Measurements from ENCODE around the gene GOLGA1.

Gene GOLGA1

DNA sequence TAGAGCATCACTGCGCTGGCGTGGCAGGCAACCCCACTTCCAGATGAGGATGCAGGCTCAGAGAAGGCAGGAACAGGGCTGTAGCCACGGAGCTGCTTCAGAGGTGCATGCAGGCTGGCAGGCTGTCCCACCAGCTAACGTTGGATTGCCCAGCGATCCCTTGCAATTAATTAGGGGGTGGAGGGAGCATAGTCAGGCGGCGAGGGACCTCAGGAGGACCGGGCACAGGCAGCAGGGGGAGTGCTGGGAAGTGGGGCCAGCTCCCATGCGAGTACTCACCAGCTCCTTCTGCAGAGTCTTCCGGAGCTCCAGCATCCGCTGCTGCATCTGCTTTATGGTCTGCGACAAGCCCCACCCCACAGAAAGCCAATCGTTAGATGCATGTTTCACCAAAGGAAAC is 58.7 kb downstream of the GOLGA1 start:
- no peak for DNase-seq

DNA sequence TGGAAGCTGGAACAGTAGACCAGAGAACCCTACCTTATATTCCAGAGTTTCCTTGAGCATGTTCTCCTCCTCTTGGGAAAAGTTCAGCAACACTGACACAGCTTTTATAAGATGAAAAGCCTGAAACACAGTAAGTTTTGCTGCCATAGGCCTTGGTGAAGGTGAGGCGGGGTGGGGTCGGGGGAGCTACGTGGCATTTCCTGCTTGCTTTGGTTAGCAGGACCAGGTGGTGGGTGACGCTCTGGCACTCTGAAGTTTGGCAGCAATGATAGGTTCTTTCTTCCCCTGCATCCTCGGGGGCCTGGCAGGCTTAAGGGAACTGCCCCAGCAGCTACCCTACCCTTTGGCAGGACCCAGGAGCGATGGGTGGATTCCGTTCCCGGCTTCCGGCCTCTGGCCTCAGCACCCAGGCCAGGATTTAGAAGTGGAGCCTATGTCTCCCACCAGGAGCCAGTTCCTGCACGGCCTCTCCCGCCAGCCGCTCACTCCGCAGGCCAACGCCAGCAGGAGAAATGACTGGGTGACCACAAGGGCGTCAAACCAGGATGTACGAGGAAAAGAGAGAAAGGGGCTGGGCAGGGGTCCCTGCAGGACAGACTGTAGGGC is 59.6 kb downstream of the GOLGA1 start:
- no peak for DNase-seq

DNA sequence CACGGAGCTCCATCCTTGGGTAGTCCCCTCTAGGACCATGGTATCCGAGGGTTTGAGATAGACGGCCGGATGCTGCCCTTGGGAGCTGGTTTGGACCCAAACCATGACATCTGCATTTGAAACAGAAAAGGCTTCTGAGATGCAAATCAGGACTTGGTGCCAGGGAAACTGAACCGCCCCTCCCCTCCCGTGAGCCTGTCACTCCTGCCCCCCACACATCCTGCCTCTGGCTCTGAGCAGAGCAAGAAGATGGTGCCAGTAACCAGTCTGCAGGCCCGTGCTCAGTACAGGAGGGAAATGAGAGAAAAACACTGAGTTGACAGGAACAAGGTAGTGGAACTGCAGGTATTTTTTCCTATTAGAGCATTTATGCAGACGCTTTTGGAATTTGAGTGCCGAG is 60.4 kb downstream of the GOLGA1 start:
- DNase-seq, result no peak

DNA sequence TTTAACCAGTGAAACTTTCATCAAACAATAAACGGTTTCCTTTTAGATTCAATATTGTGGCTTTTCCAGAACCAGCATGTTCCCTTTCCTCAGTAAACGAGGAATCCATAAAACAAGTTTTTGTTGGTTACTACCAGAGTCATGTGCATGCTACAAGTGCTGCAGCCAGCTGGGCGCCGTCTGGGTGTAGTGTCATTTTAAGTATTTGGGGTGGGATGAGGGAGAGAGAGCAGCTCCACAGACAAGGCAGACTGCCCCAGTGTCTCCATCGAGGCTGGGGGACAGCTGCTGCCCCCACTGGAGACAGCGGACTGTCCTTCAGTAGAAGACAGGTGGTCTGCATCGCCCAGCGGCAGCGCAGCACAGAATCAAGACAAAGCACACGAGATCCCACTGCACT is 61.7 kb downstream of the GOLGA1 start:
- no peak for DNase-seq

DNA sequence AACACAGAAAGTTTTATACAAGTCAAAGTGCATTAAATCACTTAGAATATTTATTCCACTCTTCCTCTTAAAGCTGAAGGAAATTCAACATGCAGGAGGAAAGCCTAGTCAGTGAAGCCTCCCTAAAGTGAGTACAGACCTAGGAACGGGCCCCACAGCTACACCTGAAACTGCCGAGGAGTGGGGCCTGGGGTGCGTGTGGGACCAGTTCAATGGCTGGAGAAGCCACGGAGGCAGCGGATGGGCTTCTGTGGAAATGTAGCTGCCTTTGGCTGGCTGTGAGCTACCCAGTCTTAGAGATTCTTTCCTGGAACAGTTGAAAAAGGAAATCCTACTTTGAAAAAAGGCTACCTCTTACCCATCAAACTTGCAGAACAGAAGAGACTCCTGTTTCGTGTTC is 62.4 kb downstream of the GOLGA1 start:
- no peak for DNase-seq

DNA sequence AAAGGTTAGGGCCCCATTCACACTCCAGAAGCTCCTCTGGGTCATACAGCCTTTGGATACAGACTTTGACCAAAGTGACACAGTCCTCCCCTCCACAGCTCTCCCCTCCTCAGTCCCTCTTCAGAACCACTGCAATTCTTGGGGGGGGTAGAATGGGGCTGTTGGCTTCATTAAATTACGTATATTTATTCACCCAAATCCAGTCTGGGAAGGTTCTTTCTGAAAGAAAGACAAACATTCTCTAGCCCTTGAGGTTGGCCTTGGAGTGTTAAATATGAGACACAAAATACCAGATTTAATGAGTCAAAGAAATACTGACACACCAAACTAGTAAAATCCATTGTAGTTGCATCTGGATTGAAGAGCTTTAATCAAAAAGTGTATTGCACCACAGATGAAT is 62.9 kb downstream of the GOLGA1 start:
- DNase-seq, result no peak

DNA sequence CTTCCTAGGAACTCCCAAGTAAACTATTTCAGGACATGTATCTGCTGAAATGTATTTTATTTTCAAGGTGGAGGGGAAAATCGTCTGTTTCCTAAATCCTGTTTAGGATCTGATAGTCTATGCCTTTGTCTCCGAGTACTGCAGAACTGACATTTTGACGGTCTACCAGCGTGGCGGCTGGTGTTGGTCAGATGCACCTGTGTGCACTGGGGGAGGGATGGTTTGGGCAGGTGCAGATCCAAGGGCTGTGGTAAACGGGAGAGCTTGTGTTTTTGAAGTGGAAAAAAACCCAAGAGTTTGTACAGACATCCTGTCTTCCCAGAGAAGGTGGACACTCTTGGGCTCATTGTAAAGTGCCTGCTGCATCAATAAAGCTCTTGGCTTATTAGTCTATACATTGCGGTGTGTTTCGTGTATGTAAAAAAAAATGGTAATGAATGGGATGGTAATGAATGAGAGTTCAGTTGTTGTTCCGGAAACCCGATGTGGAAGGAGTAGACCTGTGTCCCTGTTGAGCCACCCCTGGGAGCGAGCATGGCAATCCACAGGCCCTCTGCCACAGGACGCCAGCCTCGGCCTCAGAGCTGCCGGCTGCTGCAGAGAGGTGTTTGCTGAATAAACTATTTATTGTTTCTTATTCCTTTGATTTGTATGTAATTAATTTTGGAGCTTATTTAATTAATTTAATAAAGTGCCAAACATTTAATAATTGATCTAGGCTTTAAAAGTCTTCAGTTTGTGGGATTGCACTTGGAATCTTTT is 63.7 kb downstream of the GOLGA1 start:
- DNase-seq, result no peak

DNA sequence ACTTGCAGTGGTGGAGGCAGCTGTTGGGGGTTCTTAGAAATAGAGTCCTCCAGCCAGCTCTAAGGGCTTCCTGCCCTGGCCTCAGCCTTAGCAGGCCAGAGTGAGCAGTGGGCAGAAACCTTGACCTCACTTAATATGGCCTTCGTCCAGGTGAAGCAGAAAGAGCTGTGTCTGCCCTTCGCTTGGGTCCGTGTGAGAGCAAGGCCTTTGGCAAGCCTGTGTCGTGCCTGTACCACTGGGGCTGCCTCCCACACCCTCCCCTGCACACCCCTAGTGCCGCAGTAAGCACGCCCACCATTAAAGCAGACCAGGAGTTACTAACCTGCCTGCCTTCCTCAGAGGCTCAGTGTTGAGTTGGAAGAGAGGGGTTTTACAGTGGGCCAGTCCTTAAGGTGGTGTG is 65.4 kb downstream of the GOLGA1 start:
- DNase-seq, result no peak

DNA sequence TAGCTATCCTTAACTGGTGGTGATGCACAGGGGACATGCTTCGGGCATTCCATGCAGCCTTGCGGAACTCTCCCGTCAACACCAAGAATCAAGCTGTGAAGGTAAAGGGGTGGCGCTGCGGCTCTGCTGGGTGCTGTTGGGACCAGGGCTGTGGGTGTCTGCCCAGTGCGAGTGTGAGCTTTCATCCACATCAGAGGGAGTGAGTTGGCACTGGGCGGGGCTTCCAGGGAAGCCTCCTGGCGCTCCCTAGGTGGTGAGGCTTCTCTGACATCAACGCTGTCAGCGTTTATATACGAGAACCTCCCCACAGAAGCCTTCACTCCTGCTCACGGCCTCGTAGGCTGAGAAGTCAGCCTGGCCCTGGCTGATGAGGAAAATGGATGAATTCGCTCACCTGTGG is 67.2 kb downstream of the GOLGA1 start:
- DNase-seq, result peak in 1 of 5 experiments; percentile 73

DNA sequence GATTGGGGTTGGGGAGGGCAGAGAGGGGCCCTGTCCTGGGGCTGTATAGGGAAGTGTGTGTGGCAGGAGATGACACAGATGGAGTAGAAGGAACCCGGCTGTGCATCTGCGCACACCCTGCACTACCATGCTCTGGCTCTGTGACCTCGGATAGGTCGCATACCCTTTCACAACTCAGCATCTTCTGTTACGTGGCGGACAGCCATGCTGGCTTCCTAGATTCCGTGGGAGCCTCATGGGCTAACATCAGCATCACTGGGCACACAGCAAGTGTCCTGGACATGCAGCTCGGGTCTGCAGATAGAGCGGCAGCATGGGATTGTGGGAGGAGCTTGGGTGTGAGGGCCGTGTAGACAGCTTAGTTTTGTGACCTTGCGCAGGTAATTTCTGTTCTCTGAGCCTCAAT is 69.7 kb downstream of the GOLGA1 start:
- DNase-seq, result no peak

DNA sequence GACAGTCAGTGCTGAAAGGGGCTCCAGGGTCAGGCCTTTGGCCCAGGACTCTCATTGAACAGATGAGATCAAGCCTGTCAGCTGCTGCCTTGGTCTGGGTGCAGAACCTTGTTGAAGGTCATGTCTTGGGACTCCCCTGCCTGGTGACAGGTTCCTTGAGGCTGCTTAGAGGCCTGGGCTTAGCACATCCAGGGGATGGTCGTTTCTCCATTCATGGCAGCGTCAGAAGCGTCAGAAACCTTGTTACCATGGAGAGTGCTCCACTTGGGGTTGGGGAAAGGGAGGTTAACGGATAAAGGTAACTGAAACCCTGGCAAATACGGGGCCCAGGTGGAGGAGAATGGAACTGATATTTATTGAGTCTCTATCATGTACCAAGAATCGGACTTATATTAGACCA is 70.2 kb downstream of the GOLGA1 start:
- DNase-seq, result peak in 1 of 5 experiments; percentile 20

DNA sequence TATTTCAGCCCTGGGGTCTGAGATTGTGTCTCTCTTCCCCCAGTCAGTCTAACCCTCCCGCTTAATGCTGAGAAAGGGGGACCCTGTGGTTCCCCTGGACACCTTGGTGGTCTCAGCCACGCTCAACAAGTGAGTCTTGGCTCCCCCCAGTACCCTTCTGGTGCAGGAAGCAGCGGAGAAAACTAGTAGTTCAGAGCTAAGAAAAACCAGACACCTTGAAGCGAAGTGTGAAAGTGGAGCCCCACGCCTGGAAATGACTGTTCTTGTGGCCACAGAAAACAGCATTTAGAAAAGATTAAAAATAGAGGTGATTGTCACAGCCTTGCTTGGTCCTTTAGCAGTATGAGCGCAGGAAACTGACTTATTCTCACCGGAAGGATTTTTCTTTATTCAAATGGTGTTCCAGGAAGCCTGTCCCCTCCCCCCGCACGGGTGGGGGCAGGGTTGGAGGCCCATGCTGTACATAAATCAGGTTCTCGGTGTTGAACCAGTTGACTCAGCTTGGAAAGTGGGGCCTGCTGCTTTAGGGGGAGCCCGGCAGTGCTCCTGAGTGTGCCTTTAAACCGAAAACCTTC is 70.8 kb downstream of the GOLGA1 start:
- DNase-seq, result peak in 4 of 5 experiments; percentile 43 to 92 (median 87)

DNA sequence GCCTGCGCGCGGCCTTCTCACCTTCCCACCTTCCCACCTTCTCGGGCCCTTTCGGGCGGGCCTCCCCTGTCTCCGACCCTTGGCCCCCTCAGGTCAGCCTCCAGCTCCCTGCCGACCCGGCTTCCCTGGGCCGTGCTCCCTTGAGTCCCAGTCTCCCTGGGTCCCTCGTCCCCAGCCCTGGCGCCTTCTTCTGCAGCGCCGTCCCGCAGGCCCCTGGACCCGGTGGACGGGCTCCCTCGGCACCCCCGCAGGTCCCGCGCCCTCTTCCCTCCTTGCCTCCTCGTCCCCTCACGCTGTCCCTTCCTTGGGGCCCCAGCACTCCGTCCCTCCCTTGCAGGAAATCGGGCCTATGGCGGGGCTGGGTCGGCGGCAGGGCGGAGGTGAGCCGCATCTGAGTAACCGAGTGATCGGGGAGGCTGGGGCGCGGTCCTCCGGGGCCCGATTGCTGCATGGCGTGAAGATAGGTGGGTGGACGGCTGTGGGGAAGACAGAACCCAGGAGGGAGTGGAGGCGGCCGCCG is 71.4 kb downstream of the GOLGA1 start:
- peak in 3 of 5 experiments; percentile 36 to 54 (median 45) for DNase-seq

DNA sequence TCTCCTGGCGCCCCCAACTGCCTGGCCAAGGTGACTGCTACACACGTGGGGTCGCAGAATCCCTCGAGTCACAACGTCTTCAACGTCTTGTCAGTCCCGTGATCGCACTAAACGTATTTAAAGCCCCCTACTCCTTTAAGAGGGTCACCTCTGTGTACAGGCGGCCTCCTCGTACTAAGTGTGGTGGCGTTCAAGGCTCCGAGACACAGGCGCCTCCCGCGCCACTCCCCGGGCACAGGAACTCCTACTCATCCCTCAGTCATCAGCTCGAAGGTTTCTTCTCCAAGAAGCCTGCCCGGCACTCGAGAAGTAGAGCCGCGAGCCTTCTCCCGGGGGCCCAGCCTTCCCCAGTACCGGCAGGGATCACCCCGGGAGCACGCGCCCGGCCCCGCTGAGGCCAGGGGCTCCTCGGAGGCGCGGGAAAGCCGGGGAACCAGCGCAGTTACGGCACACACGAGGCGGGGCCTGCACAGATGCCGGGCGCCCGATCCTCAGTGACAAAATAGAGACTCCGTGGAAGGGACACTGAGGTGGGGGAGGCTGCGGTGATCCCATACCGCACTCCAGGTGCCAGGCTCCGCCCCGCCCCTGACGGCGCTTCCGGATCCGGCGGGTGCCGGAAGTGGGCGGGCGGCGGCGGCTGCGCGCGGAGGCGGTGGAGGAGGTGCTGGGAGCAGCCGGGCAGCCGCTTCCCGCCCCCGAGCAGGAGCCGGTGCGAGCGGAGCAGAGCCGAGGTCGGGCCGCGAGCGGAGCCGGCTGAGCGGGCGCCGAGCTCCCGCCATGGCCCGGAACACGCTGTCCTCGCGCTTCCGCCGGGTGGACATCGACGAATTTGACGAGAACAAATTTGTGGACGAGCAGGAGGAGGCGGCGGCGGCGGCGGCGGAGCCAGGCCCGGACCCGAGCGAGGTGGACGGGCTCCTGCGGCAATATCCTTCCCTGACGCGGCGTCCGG is 72.1 kb downstream of the GOLGA1 start:
- peak; percentile 87 to 94 (median 88) for DNase-seq

DNA sequence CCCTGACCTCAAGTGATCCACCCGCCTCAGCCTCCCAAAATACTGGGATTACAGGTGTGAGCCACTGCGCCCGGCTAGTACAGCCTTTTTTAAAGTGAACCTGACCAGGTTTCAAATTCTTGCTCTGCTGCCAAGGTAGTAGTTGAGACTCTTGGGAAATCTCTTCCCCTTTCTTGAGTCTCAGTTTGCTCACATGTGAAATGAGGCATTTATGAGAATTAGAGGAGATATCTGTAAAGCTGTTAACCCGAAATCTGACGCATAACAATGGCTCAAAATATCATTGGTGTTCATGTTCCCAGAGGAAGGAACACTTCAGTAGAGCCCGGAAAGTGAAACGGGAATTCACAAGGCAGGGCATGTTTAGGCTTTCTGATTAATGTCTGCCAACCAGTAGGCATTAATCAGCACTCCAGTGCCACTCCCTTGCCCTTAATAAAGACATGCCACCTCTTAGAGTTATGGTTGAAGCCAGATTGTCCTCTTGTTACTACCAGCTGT is 77.5 kb downstream of the GOLGA1 start:
- no peak for DNase-seq

DNA sequence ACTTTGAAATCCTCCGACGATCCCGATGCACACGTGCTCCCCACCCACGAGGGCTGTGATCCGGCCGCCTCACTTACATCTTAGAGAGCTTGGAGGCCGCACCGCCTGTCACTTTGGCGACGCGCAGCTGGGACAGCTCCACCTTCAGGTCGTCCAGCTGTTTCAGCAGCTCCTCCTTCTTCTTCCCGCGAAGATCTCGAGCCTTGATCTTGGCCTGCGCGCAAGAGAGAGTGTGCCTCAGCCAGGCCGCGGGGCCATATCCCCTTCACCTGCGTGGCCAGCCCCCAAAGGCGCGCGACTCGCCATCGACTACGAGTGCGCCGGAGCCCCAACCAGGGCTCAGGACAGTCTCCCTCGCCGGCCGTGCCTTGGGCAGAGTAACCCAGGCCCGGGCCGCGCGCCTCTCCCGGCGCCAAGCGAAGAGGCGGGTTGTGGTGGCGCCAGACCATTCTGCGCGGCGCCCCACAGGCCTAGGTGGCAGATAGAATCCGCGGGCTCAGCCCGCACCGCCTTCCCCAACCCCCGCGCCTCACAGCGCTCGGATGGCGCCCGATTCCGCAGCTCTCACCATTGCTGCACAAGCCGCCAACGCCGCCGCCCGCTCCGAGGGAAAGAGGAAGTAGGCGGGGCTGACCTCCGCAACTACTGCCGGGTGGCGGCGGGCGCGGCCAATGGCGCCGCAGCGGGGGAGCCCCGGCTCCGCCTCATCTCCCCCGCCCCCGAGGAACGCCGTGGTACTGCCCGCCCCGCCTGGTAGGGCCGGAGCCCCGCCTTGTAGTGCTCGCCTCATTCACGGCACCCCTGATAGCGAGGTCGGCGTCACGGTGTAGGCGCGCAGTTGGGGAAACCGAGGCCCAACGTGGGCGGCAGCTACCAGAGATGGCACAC is 79.3 kb downstream of the GOLGA1 start, which contains the start of the genes ARPC5L and RPL35:
Gene ARPC5L (plus strand): TSS at position 789 of the 888 bp plus-strand sequence. CDS start 7,161 bp downstream, outside the sequence.
Gene RPL35 (minus strand): TSS at position 616 of the 888 bp plus-strand sequence. CDS start 45 bp downstream, at position 571.
- DNase-seq, result peak; percentile 91 to 97 (median 92)

DNA sequence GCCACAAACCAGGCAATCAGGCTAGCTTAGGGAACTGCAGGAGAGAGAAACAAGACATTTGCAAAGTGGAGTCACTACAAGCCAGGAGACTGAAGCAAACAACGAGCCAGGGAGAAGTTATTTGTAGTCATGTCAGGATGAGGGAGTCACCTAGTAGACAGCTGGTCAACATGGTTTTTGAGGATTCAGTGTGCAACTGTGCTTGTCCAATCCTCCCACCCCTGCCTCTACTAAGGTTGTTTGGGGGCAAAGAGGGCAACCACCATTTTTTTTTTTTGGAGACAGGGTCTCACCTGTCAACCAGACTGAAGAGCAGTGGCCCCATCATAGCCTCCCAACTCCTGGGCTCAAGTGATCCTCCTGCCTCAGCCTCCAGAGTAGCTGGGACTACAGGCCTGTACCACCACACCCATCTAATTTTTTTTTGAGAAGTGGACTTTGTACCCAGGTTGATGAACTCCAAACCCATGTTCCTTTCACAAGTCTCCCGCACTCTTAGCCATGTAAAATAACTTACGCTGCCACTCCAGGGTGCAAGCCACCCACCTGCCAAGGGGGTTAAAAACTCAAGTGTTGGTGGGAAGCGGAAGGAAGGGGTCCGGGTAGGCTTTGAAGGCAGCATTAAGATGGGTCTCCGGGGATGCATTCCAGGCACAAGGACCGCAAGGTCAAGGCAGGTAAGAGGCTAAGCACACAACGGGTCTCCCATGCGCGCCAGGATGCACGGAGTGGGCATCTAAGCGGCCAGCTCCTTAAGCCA is 80.1 kb downstream of the GOLGA1 start:
- no peak for DNase-seq

DNA sequence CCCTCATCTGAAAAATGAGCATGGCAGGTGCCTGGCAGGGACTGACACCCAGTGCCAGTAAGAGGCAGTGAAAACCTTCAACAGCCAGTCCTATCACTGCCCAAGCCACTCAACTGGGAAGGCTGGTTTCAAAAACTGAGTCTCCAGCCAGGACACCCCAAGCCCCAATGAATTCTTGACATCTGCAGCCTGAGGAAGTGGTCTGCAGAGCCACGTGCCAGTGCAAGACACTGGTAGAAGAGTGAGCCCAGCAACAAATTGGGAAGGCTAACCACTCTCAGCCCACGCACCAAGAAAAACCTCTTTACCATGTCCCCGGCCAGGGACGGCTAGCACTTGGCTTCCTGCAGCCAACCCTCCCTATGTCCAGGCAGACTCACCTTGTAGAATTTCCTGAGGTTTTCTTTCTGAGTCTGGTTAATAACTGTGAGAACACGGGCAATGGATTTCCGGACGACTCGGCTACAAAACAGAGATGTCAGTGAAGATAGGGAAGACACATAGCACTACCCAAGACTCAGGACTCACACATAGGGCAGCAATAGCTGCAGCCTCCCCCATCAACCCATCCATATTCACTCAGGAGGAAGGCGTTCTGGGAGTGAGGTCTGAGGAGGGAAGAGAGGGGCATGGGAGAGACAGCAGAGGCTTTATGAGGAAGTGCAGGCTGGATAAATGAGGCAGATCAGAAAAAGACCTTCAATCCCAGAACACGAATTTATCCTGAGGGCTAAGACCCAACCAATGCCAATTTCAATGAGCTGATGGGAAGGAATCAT is 80.9 kb downstream of the GOLGA1 start:
- peak in 1 of 5 experiments; percentile 48 for DNase-seq

DNA sequence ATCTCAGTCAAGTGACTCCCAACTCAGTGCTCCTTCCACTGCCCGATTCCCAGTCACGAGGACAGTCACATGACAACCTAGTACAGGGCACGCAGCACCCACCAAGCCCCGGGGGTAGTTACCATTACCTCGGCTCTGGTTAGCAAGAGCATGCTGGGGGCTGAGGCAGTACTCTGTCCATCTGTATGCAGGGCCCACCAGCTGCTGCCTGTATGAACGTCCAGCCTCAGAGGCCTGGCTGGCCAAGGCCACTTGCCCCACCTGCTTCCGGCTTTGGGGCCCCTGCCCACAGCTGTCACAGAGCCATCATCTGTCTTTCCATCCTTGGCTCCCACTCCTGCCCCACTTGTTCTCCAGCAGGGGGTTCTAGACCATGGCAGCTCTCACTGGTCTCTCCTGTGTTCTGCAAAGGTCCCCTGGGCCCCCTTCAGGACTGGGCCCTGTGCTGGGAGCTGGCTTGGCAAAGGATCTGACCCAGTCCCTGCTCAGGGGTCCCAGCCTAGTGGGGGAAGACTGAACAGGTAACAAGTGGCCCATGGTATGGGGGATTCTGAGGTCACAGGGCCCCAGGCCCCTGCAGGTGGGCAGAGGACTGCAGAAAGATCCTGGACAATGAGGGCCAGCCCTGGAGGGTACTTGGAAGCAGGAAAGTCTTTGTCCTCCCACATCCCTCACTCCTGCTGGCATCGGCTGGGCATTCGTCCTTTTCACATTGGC is 82.4 kb downstream of the GOLGA1 start:
- DNase-seq, result no peak
